ENCODE results near the gene NOC3L.

NOC3L gene

GRCh38 chr10:94307046-94307615 is 55.6 kb downstream of the NOC3L start (continued):
- TF ChIP-seq ZBTB49 (tag by site-specific recombination; IDR thresholded peaks at IDR 0.05; ENCODE audit: low read depth) = no peak
- TF ChIP-seq ZNF664 (tag by site-specific recombination; IDR thresholded peaks at IDR 0.05) = no peak
- TF ChIP-seq MEIS1 (CRISPR knock-in tag; IDR thresholded peaks at IDR 0.05; ENCODE audit: borderline replicate concordance) = no peak

DNA sequence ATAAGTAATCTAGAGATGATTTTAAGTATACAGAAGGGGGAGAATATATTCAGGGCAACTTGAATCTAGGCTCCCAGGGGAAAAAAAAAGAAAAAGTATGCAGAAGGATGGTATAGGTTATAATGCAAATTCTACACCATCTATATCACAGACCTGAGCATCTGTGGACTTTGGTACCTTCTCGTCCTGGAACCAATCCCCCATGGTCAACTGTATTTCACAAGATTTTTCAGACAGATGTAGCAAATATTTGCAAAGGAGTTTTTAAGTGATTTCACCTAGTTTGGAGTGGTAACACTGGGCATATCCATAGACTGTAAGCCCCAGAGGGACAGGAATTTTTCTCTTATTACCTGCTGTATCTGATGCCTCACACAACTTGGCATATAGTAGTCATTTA is 58.8 kb downstream of the NOC3L start:
- H3K4me1 ChIP-seq (ENCODE audit: control insufficient read depth, insufficient read depth, low read length) = no peaks in the 10 kb centered on the region
- TF ChIP-seq BCL6B (tag by site-specific recombination; IDR thresholded peaks at IDR 0.05) (no peak), ZNF184 (tag by site-specific recombination; IDR thresholded peaks at IDR 0.05) (no peak), ZNF473 (tag by site-specific recombination; IDR thresholded peaks at IDR 0.05) (no peak), ZNF266 (tag by site-specific recombination; IDR thresholded peaks at IDR 0.05; ENCODE audit: low read depth) (no peak), KLF8 (tag by site-specific recombination; IDR thresholded peaks at IDR 0.05) (no peak), ZNF747 (tag by site-specific recombination; IDR thresholded peaks at IDR 0.05) (no peak), KLF9 (tag by site-specific recombination; IDR thresholded peaks at IDR 0.05; ENCODE audit: low read depth) (no peak), OSR2 (tag by site-specific recombination; IDR thresholded peaks at IDR 0.05) (no peak), ZNF239 (tag by site-specific recombination; IDR thresholded peaks at IDR 0.05) (no peak), SCRT2 (tag by site-specific recombination; IDR thresholded peaks at IDR 0.05) (no peak), MYNN (tag by site-specific recombination; IDR thresholded peaks at IDR 0.05; ENCODE audit: borderline replicate concordance) (no peak), SETDB1 (IDR thresholded peaks at IDR 0.05; ENCODE audit: insufficient read length, low read length) (no peak), ATF2 (tag by site-specific recombination; IDR thresholded peaks at IDR 0.05; ENCODE audit: low read depth) (no peak)

DNA sequence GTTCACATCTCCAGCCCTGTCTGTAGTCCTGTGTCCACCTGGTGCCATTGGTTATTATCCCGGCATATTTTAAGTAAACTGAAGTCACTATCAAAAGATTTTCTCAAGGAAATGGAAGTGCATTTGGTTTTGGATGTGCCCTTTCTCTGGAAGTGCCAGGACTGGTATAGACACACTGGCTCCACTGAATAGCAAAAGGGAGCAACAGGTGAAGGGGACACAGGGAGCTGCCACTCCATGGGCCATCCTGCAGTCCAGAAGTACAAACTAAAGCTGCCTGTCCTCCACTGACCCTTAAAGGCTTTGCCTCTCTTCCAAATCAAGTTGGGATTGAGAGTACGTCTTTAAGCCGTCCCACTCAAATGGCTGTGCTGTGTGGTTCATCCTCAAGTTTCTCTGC is 62.7 kb downstream of the NOC3L start:
- ChIA-PET POLR2A (no interaction called here), CTCF (interaction anchor here (1.3 to 2.3 kb wide), 2 partner anchors 20 to 22 kb away, joined by 3 to 9 read pairs; no protein-coding TSS in a partner anchor)
- no peaks in the 10 kb centered on the region for H3K9me3 ChIP-seq (ENCODE audit: control insufficient read depth, insufficient read depth, low read depth, low read length)
- H3K4me1 ChIP-seq (ENCODE audit: control insufficient read depth, insufficient read depth, low read length) = no peaks in the 10 kb centered on the region
- no peaks in the 10 kb centered on the region for H3K36me3 ChIP-seq (ENCODE audit: control insufficient read depth in 2 of 2, insufficient read depth in 1 of 2, low read length in 2 of 2)
- no peak overlapping the region for H3K4me3 ChIP-seq (ENCODE audit: low read depth, low read length)
- no peak overlapping the region for H3K27ac ChIP-seq (ENCODE audit: extremely low read depth, low read depth, low read length)
- TF ChIP-seq ZNF26 (tag by site-specific recombination; IDR thresholded peaks at IDR 0.05) (no peak), ZNF239 (tag by site-specific recombination; IDR thresholded peaks at IDR 0.05) (no peak), SCRT2 (tag by site-specific recombination; IDR thresholded peaks at IDR 0.05) (peak; percentile 88), ZSCAN23 (tag by site-specific recombination; IDR thresholded peaks at IDR 0.05) (no peak), ATF2 (tag by site-specific recombination; IDR thresholded peaks at IDR 0.05; ENCODE audit: low read depth) (no peak)
- TF ChIP-seq, protein P1, sequence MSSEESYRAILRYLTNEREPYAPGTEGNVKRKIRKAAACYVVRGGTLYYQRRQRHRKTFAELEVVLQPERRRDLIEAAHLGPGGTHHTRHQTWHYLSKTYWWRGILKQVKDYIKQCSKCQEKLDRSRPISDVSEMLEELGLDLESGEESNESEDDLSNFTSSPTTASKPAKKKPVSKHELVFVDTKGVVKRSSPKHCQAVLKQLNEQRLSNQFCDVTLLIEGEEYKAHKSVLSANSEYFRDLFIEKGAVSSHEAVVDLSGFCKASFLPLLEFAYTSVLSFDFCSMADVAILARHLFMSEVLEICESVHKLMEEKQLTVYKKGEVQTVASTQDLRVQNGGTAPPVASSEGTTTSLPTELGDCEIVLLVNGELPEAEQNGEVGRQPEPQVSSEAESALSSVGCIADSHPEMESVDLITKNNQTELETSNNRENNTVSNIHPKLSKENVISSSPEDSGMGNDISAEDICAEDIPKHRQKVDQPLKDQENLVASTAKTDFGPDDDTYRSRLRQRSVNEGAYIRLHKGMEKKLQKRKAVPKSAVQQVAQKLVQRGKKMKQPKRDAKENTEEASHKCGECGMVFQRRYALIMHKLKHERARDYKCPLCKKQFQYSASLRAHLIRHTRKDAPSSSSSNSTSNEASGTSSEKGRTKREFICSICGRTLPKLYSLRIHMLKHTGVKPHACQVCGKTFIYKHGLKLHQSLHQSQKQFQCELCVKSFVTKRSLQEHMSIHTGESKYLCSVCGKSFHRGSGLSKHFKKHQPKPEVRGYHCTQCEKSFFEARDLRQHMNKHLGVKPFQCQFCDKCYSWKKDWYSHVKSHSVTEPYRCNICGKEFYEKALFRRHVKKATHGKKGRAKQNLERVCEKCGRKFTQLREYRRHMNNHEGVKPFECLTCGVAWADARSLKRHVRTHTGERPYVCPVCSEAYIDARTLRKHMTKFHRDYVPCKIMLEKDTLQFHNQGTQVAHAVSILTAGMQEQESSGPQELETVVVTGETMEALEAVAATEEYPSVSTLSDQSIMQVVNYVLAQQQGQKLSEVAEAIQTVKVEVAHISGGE (tag by site-specific recombination; conservative IDR thresholded peaks at IDR 0.05; ENCODE audit: low read depth) = no peak

More for the DNA sequence above, 58.8 kb downstream of the NOC3L start:
- ChIA-PET POLR2A (no interaction called here), CTCF (interaction anchor here (0.6 to 2.3 kb wide), 3 partner anchors 16 to 25 kb away, joined by 3 to 16 read pairs (median 9); no protein-coding TSS in a partner anchor)
- Histone ChIP-seq H3K4me3 (ENCODE audit: low read depth, low read length) (no peak overlapping the region), H3K27ac (ENCODE audit: extremely low read depth, low read depth, low read length) (no peak overlapping the region), H3K9me3 (ENCODE audit: control insufficient read depth, insufficient read depth, low read depth, low read length) (no peaks in the 10 kb centered on the region), H3K36me3 (ENCODE audit: control insufficient read depth in 2 of 2, insufficient read depth in 1 of 2, low read length in 2 of 2) (no peaks in the 10 kb centered on the region)

Data from HEK293 (cell line).